Stimulated activated CD4-positive, alpha-beta T cell treated with anti-CD3 and anti-CD28 coated beads, Interleukin-1b, Interleukin-23, amount 100 ng/mL, for 48 hours (primary cell): Measurements from ENCODE around the gene SPON2.

Experiments
- DNase-seq: peaks from one replicate; pipeline ENCODE4 v3.0.0-alpha.2; 2020

SPON2 gene

DNA sequence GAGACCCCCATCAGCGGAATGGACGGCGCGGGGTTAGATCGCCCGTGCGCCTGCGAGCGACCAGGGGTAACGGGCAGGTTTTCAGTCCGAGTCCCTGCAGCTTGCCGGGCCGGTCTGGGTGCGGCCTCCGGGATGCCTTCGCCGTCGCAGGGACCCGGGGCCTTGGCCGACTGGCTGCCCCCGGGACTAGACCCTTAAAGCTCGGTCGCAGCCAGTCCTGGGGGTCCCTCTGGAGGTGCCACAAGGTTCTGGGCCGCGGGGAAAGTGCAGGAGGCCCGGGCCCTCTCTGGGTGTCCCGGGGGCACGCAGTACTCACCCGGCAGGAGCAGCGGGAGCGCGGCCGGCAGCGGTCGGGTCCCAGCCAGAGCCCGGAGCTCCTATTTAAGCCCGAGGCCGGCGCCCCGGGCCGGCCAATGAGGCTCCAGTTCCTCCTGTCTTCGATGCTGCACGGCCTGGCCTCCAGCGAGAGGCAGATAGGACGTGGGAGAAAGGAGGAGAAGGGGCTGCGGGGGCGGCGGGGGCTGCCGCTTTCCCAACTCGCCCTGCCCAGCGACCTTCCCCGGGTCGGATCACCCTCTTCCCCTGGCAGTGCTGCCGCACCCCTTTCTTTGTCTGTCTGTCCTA, at the start of gene SPON2:
Gene SPON2, minus strand, starts transcription at position 356 of the 624 bp plus-strand sequence.
- DNase-seq: no peak

DNA sequence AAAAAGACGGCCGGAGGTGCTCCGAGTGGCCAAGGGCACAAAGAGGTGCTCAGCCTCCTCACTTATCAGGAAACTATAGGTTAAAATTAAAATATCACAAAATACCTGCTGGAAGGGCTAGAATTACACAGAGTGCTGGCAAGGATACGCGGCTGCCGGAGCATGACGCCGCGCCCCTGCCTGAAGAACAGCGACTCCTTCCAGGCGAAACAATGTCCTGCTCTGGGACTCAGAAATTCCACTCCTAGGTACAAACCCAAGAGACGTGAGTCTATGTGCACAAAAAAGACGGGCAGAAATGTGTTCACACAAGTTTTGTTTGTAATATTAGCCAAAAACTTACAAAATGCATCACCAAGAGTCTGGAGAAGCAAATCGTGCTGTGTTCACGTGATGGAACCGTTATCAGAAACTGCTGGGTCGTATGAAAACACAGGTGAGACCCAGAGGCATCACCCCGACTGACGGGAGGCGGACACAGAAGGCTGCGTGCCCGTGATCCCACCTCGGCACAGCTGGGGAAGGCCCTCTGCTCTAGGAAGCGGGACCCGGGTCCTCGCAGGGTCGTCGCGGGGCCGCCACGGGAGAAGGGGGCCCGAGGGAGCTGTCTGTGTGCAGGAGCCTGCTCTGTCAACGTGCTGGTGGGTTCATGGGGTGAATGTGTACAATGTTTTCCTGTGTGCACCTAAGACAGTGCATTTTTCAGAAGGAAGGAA, 48.9 kb upstream of the SPON2 start:
- no peak for DNase-seq

DNA sequence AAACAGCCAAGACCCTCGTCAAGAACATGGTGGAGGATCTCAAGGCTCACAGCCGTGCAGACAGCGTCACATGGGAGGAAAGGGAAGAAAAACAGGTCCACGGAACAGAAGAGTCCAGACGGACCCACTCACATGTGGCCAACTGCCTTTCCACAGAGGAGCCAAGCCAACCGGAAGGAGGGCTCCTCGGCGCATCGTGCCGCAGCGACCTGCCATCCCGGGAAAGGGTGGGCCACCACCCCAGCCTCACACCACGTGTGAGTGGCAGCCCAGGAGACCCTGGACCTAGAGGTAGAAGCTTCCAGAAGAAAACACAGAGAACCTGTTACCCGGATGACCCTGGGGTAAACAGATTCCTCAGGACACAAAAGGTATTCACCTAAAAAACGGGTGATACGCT, 48.2 kb upstream of the SPON2 start:
- DNase-seq: no peak

DNA sequence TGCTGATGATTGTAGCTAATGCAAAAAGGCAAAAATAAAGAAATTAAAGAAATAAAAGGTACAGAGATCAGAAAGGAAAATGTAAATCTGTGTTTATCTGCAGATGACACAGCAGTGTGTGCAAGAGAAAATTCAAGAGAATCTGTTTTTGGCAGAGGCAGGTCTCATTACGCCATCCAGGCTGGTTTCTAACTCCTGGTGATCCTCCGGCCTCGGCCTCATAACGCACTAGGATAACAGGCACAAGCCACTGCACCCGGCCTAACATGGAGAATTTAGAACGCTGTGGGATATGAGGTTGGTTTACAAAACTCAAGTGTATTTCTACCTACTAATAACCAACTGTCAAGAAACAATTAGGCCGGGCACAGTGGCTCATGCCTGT, 47.2 kb upstream of the SPON2 start:
- no peak for DNase-seq

DNA sequence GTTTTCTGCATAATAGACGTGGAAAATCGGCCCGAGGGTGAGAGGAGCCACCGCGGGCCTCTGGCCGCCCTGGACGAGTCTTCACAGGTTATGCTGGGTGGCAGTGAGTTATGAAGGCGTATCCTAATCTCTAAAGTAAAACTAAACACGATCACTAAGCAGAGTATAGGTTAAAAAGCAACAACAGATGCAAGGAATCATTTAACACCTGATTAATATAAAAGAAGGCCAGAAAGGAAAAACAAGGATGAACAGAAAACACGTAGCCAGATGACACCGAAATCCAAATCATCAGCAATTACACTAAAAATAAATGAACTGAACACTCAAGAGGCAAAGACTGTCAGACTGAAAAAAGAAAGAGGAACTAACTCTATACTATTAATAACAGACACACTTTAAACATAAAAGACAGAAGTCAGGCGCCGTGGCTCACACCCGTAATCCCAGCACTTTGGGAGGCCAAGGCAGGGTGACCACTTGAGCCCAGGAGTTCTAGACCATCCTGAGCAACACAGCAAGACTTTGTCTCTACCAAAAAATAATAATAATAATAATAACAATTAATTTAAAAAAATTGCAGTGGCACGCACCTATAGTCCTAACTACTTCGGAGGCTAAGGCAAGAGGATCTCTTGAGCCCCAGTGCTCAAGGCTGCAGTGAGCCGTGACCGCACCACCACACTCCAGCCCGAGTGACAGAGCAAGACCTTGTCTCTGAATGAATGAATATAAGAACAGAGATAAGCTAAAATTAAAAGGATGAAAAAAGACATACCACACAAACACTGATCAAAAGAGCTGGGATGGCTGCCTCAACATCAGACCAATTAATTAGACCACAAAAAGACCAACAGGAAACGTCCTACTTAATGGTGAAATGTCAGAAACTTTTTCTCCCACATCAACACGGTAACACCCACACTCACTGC, 46.5 kb upstream of the SPON2 start:
- no peak for DNase-seq

DNA sequence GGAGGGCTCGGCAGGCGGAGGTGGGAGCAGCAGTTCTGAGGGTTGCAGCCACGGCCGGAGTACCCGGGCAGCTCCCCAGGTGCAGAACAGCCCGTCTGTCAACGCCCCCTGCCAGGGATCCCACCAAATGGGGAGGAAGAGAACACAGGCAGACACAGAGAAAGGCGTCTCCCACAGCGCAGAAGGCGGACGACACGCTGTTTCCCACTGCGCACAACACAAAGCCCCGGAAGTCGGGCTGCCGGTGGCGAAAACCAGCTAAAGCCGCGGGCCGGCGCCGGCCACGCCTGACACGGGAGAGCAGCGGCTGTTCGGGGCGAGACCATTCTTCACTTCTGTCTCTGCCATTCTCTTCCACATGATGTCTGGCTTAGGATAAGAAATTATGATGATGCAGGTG, 45.0 kb upstream of the SPON2 start:
- DNase-seq: no peak

DNA sequence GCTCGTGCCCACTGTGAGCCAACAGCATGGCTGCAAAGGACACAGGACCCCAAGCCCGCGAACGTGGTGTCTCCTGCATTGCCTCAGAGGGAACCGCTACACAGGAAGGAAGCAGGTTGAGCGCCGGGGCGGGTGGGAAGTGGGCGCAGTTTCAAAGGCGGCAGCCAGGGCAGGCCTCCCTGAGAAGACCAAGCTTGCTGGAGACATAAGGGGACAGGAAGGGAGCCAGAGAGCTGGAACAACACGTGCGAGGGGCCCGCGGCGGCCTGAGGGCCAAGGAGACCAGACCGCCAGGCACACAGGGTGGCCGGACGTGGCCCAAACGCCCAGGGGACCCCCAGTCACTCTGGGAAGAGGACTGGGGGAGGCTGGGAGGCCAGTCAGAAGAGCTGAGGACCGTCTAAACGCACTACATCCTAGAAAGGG, 44.5 kb upstream of the SPON2 start:
- DNase-seq: peak; percentile 72

DNA sequence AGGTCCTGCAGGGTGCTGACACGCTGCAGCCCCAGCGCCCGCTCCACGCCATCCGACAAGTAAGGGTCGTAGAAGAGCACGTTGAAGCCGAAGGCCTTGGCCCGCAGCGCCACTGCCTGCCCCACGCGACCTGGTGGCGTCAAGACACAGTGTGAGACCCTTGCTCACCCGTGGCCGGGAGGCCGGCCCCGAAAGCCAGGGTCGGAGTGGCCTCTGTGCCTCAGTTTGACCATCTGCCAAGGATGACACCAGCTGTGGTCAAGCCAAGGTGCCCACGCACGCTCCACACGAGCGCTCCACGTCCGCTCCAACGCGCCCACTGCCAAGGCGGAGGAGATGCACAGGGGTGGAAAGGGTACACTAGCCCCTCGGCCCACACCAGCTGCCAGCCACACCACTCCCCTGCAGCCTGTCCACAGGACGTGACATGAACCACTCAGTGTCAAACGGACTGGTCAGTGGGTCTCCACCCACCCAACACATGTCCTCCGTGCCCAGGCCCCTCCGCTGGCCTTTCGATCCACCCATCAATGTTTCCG, 43.8 kb upstream of the SPON2 start:
- DNase-seq: no peak

DNA sequence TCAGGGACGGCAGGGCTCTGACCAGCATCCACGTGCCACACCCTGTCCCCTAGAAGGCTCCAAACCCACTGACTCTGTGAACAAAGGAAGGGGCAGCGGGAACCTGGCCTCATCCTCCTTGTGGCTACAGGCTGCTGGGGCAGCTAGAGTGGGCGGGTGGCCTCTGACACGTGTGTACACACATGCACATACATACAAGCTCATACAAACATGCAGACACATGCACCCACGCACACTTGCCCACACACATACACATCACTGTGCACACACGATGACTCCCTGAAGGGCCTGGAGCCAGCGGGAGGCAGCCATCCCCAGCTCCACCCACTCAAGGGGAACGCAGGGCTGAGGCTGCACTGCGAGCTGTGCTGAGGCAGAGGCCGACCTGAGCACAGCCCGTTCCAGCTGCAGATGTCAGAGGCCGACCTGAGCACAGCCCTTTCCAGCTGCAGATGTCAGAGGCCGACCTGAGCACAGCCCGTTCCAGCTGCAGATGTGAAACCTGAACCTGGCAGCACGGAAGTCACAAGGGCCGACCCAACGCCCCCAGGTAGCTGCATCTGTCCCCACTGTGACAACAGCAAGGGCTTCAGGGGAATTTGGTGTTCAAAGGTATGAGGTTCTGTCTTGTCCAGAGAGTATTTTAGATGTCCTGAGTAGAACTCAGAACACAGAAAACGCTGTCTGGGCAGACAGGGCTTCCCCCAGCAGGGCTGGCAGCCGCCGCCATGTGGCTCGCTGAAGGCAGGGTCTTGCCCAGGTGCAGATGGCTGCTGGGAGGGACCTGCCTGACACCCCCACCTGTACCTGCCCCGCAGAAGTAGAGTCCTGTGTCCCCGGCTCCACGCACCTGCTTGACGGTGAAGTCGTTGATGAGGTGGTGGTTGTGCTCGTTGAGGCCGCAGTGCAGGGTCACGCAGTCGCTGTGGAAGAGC, 43.0 kb upstream of the SPON2 start:
- DNase-seq: no peak

DNA sequence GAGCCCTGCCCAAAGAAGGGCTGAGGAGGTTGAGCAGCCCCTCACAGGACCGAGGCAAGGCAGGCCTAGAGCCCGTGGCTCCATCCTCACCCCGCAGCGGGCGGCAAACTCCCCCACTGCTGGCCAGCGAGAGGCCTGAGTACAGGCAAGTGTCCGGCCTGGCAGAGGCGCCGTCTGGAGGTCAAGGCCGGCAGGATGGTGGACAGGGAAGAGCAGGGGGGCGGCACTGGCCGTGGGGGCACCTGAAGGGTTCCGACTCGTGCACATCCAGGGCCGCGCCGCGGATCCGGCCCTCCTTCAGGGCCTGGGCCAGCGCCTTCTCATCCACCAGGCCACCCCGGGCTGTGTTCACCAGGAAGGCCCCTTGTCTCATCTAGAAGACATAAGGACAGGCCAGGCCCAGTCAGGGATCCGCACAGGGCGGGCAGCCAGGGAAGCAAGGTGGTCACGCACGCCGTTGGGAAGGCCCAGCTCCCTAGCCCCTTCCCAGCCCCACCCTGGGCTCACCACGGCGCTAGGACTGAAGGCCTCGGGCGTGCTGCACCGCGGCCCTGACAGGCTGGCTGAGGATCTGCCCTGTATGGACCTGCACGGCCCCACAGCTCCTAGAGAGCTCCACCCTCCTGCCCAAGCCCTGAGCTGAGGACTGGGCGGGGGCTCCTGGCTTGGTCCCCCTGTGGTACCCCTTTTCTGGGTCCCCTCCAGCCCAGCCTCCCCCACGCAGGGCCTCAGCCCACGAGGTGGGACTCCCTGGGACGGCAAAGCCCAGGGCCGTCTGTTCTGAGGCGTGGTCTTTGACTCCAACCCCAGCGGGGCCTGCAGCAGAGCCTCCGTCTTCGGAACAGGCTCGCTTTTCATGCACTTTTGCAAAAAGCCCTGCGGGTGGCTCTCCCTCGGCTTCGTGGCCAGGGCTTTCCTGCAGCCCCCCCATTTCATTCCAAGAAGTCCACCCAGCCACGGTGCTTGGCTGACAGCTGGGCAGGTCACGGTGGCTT, 42.0 kb upstream of the SPON2 start:
- DNase-seq: no peak

DNA sequence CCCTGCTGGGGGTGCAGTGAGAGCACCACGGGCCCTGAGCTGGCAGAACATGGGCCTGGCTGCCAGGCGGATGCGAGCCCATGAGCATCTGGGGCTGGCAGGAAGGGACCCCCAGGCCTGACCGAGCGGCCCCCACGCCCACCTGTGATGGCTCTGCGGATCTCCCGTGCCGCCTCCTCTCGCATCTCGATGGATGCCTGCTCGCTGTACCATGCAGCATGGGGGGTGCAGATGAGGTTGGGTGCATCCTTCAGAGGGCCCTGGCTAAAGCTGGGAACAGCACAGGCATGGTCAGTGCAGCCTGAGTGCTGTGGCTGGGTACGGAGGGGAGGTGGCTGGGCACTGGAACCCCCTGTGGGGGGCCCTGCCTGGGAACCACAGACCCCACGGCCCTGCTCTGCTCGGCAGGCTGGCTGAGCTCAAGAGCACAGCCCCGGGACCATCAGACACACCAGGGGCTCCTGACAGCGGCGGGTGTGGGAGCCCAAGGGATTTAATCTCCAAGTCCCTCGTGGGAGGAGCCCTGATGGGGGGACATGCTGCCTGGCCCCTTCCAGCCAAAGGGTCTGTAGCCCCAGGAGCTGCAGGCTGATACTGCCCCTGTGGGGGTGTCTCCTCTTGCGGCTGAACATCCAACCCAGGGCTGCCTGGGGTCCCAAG, 41.1 kb upstream of the SPON2 start:
- no peak for DNase-seq

DNA sequence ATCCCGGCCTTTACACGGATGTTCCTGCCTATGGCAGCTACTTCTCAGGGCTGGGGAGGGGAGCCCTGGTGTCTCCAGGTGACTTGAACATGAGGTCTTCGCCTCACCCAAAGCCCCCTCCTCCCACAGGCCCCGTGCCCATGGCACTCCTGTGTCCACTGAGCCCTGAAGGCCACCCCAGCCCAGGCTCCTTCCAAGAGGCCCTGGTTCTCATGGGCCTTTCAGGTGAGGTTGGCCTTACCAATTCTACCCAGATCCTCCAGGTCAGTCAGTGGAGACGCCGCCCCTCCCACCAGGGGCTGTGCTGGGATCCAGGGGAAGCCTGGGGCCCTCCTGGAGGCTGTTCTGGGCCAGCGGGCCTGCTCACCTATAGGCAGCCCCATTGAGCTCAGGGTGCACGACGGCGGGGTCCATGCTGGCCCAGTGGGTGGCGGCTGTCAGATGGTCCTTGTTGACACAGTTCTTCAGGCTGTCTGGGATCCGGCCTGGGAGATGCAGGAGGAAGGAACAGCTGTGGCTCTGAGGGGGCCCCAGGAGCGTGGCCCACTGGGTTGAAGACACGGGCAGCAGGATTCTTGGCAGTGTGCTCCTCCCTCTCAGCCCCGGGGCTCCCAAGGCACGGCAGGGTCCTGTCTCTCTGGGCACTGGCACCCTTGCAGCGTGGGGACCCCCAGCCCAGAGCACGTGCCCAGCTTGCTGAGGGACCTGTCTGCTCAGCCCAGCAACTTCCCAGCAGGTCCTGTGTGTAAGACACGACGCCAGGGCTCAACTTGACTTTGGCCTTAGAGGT, 40.4 kb upstream of the SPON2 start:
- DNase-seq: no peak

DNA sequence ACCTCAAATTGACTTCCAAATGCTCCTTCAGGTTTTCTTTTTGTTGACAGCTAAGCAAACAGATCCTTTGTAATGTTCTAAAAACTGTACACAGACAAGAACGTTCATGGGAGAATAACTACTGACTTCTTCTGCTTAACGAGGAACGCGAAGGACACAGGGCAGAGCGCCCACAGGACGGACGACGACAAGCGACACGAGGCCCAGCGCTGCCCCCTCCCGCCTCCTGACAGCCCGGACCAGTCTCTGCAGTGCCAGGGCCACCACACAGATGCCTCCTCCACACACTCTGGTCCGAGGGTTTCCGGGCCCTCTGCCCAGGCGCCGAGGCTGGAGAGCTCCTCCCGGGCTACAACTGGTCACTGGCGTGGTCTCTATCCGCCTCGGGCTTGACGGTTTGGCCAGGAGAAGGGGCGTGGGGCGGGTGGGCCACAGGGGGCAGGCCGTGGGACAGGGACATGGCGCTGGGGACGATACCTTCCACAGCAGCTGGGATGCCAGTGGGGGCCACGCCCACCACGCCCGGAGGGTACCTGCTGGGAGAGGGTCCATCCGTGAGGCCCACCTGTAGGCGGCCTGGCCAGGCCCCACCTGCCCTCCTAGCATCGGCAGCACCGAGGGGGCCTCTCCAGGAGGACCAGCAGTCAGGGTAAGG, 39.6 kb upstream of the SPON2 start:
- no peak for DNase-seq

DNA sequence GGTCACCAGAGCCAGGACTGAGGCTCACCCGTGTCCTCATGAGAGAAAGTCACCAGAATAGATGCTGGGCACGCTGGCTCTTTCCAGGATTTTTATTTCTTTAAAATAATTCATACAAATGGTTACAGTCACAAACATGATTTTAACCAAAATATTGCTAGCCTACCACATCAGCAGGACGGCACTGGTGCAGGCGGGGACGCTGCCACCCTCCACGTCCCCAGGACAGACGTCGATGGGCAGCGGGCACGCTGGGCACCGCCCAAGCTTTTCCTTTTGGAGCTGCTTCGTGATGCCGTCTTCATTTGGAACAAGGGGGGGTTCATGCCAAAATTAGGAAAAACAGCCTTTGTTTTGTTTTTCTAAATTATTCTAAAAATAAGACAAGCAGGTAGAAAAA, 39.0 kb upstream of the SPON2 start:
- no peak for DNase-seq

DNA sequence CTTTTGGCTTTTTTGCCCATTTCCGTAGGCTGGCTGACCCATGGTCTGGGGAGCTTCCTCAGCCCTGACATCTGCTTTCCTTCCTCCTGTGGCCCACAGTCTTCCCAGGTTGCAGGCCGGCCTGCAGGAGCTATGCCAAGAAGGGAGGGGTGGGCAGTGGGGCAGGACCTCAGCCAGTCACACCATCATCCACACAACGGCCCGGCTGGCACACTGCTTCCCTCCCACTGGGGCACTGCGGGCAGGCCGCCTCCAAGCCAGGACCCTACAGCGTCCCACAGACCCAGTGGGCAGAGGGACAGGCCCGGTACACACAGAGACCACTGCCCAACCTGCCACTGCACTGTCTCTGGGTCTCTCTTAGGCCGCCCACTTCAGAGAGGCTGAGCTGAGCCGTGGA, 38.6 kb upstream of the SPON2 start:
- DNase-seq: no peak

DNA sequence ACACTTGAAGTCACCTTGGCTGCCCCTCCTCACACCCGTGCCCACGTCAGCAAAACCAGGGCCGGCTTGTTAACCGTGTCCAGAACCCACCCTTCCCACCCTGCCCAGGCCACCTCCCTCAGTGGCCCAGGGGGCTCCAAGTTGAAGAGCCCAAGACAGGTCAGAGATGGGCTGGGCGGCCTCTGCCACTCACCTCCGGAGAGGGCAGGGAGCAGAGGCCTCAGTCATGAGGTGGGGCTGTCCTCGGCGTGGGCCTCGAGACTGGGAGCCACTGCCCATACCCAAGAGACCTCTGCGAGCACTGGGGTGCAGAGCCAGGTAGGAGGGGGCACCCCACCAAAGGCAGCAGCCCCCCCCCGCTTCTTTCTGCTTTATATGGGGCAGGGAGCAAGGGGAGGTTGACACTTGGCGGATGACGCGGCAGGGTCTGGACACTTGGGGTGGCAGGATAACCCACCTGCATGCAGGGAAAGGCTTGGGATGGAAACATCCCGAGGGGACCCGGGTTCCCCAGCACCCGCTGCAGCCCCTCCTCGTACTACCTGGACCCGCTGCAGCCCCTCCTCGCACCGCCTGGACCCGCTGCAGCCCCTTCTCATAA, 38.0 kb upstream of the SPON2 start:
- DNase-seq: no peak

DNA sequence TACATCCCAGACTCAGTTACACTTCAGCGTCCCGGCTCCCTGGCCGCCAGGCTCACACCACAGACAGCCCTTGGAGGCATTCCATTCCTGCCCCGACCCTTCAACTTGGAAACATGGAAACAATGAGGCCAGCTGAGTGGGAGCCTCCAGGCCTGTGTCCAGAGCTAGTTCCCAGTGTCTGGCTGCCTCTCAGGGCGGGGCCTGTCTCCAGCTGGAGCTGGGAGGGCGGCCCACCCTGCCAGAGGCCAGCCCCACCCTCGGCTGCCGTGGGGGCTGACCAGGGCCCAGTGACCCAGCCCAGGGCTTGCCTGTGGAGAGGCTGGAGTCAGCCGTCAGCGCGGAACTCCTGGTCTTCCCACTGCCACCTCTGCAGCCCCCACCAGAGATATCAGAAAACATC, 37.4 kb upstream of the SPON2 start:
- no peak for DNase-seq

DNA sequence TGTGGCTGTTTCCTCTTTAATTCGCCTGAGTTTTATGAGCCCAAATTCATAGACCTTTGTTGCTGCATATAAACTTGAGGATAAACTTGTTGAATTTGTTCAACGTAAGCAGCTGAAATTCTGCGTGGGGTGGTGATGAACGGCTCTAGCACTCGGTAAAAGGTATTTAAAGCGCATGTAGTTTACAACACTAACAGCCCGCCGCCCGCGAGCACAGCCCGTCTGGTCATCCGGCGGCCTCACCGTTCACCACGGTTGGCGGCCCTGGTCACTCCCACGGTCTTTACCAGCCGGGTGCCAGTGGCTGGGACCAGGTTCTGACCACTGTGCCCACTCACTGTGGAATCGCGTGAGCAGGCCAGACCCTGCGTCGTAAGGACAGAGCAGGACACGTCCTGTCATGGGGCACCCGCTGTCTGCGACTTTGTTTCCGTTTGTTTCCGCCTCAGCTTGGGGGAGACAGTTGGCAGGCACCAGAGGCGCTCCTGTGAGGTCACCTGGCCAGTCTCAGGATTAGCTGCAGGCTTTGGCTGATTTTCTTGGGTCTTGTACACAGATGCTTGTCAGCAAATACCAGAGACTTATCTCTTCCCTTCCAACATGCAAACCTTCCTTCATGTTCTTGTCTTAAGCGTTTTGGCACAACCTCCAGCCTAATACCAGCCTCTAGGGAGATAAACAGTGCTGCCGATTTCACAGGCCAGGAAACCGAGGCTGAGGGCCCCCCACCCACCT, 36.8 kb upstream of the SPON2 start:
- DNase-seq: no peak
